GM19468 (cell line): ENCODE measurements around the gene IPO13.

ENCODE experiments used
- ATAC-seq: cut with Tn5 transposase; IDR thresholded peaks from one replicate; pipeline ENCODE4 v1.9.1; 2021; ENCODE audit warnings: mild to moderate bottlenecking, moderate library complexity, moderate number of reproducible peaks; ENCODE audit not compliant: unreplicated experiment; ENCODE audit errors: extremely low read depth

Gene IPO13

DNA sequence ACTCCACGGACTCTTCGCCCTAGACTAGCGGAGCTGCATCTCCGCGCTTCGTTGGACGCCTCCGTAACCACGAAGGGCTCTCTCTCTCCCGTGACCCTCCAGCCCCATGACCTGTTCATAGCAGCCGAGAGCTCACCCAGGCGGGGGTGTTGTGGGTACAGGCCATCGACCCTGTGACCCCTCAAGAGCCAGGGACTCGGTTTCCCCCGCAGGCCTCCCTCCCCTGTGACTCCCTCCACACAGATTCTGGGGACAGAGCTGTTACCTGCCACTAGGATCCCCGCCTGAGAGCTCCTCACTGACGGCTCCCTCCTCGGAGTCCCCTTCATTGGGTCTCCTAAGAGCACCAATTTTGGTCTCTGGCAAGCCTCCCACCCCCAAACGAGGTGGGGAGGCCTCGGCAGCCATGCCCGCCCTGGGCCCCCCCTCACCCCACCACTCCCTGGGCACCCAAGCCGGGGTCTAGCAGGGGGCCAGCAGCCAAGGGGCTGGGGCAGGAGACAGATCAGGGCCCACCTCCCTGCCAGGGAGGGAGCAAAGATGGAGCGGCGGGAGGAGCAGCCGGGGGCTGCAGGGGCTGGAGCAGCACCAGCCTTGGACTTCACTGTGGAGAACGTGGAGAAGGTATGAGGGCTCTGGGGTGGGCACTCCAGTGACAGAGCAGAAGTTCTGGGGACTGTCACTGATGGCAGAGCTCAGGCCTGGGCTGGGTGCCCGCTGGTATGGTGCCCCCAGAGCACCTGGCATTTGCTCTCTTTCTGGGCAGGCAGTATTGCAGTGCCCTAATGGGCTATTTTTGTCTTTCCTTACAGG is 517 bp downstream of the IPO13 start:
- ATAC-seq: no peak

DNA sequence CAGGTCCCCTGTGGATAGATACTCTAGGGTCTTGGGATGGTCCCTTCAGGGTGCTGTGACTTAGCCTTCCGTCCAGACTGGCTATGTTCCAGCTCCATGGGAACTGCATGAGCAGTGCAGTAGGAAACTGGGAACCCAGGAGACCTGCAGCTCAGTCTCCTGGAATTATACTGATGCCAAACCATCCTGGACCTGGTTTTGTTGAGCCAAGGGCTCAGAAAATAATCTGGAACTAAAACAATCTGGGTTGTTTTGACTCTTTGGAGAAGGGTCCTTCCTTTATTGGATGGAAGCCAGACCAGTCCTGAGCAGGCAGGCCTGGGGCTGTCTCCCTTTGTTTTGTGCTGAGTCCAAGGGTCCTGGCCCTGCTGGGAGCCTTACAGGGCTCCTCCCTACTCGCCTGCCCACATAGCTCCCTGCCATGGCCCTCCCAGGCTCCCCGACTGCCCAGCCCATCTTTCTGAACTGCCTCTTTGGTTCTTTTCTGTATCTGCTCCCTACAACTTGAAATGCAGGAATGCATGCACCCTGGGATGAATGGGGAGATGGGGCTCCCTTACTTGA is 1.2 kb downstream of the IPO13 start:
- no peak for ATAC-seq

DNA sequence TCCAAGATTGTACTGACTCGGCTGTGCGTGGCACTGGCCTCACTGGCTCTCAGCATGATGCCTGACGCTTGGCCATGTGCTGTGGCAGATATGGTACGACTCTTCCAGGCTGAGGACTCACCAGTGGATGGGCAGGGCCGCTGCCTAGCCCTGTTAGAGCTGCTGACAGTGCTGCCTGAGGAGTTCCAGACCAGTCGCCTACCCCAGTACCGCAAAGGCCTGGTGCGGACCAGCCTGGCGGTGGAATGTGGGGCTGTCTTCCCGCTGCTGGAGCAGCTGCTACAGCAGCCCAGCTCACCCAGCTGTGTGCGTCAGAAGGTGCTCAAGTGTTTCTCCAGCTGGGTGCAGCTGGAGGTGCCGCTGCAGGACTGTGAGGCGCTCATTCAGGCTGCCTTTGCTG is 2.9 kb downstream of the IPO13 start:
- ATAC-seq: no peak

DNA sequence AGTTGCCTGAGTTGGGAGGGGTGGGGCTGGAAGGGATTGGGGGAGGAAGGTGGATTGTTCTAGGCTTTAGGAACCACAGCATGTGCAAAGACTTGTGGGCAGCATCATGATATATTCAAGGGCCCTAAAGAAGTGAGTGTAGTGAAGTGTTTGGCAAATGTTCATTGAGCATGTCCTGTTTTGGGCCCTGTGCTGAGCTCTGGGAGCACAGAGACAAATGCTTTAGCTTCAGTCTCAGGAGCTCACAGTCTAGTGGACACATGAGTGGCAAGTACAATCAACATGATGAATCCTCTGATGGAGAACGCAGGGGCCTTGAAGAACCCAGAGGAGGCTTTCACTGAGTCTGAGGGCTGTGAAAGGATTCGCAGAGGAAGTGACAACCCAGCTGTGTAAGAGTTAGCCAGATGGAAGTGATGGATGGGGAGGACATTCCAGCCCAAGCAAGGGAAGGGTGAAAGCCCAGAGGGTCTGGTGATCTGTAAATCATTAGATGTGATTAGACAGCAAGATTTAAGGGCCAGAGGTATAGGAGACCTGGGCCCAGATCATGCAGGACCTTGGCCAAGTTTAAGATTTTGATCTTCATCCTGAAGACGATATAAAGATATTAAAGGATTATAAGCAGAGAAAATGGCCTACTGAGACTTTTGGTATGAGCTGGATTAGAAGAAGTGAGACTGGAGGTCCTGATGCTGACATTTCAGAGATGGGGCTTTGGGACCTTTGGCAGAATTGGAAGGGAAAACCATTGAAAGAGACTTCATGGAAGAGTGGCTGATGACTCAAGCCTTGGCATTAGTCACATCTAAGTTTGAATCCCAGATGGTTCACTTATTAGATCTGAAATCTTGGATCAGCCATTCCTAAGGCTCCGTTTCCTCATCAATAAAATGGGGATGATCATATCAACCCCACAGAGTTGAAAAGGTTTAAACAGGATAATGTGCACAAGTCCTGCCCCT is 4.6 kb downstream of the IPO13 start:
- ATAC-seq: no peak

DNA sequence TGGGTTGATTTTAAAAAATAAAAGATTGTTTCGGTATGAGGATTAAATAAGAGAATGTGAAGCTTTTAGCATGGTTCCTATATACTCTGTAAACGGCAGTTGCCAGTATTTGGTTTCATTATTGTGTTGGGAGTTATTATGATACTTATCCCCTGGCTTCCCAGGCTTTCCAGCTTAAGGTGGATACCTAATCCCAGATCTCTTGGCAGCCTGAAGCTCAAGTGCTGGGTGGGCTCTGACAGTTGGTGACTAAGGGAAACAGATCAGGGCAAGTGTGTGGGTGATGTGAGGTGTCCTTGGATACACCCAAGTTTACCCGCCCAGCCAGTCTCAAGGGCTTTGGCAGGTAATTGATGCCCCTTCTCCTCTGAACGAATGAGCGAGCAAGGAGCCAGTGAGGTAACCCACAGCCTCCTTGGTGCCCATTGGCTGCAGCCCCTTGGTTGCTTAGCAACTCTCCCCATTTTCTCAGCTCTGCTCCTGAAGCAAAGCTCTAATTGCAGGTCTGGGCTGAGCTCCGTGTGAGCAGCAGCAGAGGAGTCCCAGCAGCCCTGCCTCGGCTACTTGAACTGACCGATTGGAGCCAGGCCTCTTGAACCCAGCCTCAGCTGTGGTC is 6.1 kb downstream of the IPO13 start:
- no peak for ATAC-seq

DNA sequence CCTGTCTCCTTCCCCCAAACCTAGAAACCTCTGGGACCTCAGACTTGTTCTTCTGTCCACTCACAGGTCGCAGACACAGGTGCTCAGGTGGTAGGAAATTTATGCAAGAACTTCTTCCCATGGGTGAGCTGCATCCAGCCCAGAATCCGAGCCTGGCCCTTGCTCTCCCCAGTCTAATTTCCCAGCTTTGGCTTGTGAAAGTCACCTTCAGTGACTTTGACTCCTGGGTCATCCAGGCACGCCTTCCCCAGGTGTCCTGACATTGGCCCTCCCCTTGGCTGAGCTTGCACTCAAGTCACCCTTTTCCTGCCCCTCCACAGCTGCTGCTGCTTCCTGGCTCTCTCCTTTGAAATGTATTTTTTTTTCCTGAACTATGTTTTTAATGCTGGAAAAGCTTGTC is 6.6 kb downstream of the IPO13 start:
- no peak for ATAC-seq

DNA sequence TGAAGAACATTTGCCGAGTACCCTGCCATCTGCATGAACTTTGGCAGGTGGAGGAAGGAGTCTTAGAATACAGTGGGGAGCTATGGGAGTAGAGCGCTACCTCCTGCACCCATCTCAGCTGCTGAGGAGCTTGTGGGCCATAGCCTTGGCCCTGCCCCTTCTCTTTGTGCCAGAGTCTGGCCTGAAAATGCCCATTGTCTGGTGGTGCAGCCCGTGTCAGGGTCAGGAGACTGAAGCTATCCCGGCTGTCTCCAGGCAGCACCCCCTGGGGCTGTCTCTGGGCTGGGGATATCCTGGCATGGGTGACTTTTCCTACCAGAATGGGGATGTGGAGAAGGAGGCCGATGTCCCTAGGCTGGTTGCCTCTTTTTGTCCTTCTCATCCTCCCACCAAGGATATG is 7.3 kb downstream of the IPO13 start:
- ATAC-seq: no peak

DNA sequence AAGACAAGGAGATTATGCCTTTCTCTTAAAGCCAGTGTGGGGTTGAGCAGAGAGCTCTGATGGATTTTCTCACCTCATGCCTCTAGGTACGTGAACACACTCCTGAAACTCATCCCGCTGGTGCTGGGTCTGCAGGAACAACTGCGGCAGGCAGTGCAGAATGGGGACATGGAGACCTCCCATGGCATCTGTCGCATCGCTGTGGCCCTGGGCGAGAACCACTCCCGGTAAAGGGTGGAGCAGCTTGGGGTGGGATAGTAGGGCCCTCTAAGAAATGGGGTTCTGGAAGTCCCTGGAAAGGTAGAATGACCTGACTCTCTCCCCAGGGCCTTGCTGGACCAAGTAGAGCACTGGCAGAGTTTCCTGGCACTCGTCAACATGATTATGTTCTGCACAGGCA is 9.5 kb downstream of the IPO13 start:
- ATAC-seq: no peak

DNA sequence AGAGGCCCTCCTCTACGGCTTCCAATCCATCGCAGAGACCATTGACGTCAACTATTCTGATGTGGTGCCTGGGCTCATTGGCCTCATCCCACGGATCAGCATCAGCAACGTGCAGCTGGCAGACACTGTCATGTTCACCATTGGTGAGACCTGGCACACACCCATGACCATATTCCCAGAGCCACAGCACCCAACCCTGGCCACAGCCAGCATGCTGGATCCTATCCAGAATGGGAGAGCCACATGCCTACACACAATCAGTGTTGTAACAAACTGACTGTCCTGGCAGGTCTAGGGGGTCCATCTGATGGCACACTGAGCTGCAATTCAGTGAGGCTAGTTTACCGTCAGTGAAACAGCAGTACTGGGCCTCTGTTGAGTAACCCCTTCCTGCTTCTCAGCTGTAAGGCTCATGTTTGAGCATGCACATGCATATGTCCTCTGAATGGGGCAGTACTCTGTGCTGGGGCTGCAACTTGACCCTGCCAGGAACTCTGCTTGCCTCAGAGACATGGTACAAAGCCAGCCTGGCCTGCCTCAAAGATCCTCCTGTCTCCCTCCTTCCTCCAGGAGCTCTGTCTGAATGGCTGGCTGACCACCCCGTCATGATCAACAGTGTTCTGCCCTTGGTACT is 10.8 kb downstream of the IPO13 start:
- no peak for ATAC-seq

DNA sequence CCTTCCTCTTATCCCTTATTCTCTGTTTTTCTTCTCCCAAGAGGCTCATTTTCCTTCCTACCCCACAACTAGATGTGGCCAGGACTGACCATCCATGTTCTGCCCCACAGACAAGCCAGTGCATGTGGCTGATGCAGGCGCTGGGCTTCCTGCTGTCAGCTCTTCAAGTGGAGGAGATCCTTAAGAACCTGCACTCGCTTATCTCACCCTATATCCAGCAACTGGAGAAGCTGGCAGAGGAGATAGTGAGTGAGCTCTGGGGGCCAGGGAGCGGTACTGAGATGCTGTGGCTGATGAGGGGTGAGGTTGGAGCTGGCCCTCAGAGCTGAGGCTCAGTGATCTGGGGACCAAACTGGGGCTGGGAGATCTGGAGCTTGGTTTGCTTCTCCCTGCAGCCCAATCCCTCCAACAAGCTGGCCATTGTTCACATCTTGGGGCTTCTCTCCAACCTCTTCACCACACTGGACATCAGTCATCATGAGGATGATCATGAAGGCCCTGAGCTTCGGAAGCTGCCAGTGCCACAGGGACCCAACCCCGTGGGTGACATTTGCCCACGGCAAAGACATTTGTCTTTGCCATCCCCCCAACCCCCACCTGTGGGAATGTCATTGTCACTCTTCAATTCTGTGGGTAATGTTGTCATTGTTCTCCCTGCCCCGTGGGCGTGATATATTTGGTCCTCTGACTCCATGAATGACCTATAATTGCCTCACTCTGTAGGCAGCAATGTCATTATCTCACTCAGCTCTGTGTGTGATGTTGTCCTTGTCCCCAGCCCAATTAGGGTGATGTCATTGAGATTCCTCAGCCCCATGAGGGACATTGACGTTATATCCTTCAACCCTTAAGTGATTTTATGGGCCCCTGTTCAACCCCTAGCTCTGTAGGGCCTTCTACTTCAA is 11.9 kb downstream of the IPO13 start:
- no peak for ATAC-seq

DNA sequence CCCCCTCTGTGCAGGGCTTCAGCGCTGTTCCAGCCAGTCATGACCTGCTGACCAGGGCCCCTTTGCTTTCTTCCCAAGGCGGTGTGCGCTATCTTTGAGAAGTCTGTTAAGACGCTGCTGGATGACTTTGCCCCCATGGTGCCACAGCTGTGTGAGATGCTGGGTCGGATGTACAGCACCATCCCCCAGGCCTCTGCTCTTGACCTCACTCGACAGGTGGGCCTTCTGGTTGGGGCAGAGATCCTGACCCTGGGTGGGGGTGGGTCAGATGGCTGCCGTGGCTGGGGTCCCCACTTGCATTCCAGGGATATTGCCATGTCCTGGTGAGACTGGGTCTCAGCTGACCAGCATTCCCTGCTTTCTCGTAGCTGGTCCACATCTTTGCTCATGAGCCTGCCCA is 14.0 kb downstream of the IPO13 start:
- no peak for ATAC-seq

DNA sequence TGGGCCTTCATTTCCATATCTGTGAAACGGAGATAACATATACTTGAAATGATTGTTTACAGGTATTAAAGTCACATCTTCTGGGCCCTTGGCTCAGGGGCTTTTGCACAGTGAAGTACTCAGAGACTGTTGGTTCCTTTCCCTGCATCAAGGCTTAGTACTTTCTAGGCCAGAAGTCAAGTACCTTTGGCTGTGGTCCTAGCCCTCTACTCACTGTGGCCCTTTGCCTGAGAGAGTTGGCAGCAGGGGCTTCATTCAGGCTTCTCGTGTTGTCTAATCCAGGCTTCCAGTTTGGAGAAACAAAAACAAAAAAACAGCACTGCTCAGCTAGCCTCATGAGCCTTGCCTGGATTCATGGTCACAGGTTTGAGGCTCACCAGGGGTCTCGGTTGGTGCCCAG is 14.9 kb downstream of the IPO13 start:
- no peak for ATAC-seq

DNA sequence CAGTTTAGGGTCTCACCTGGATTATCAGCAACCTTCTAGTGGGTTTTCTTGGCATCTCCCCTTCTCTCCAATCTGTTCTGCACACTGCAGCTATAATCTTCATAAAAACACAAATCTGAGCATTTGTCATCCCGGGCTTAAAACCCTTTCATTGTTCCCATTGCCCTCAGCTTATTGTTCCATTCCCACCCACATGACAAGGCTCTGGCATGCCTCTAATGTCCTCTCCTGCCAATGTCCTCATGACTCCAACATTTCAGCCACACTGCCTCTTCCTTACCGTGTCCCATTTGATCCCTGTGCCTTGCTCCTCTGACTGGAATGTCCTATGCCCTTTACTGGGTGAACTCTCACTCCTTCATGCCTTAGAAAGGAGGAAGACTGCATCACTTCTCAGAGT is 15.6 kb downstream of the IPO13 start:
- no peak for ATAC-seq

DNA sequence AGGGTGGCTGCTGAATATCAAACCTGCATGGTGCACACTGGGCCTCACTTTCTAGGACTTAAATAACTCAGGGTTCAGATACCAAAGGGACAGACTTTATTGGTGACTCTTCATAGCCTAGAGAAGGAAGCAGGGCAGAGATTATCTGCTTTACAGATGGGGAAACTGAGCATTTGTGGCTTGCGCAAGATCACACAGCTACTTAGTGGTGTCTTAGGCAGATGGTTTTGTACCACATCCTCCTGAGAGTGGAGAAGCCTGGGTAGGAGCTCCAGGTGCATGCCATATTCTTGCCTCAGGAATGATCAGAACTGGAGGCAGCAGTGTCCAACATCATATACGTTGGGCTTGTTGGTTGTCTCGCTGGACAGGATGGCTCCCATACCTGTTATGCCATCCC is 16.3 kb downstream of the IPO13 start:
- no peak for ATAC-seq

DNA sequence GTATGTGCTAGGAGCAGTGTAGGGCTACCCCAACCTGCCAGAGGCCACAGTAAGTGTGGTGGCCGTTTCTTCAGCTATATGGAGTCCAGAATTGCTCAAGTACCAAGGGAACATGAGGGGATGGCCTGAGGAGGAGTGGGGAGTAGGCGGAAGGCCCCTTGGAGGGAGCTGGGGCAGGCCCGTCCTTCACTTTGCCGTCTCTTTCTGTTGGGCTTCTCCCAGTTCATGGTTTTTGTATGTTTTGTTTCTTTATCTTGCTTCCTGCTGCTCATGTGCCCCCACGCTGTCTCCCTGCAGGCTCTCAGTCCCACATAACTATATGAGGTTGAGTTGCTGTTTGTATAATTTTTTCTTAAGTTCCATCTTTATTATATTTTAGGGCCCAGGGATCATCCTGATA is 17.1 kb downstream of the IPO13 start:
- ATAC-seq: no peak

DNA sequence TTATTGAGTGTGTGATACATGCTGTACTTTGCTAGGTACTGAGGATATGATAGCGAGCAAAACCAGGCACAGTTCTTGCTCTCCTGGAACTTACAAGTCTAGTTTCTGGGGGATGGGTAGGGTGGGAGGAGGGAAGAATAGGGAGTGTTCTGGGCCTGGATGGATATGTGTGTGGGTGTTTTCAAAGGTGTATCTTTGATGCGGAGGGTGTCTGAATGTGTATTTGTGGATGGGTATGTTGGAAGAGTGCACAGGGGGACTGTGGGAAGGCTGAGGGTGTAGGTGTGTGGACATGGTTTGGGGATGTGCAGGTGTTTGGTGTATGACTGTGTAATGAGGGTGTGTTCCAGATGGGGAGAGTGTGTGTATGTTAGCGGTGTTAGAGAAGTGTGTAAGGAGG is 18.6 kb downstream of the IPO13 start:
- no peak for ATAC-seq

DNA sequence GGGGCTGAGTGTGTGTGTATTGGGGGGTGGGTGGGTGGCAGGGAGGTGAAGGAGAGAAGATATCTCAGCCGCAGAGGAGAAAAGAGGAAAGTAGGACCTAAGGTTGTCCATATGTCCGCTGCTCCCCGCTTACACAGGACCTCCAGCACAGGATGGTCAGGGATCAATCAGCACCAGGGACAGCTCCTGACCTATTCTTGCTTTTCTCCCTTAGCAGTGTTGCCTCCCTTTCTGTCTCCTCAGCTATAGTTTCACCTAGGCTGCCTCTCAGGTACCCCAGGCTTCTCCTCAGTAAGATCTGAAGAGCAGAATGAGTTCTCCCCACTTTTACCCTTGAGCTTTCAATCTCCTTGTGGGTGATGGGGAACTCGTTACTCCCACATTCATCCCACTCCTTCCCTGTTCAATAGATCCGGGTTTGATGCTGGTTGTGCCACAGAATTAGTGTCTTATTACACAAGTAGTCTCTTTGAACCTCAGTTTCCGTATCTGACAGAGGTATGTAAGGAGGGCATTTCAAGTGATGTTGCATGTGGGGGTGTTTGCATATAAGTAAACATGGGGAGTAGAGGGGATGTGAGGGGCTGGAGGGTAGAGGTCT is 21.7 kb downstream of the IPO13 start:
- ATAC-seq: no peak

DNA sequence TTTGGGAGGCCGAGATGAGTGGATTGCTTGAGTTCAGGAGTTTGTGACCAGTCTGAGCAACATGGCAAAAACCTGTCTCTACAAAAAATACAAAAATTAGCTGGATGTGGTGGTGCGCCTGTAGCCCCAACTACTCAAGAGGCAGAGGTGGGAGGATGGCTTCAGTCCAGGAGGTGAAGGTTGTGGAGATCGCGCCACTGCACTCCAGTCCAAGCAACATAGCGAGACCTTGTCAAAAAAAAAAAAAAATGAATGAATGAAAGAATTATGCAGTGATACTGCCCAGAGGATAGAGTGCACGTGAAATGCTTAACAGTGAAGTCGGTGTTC is 22.6 kb downstream of the IPO13 start:
- ATAC-seq: no peak
